Ascending aorta (tissue), 2 donors: ENCODE results near the gene EPHA8. TPM values are rescaled to one million over a fixed set of nuclear protein-coding genes. Genes with fewer than 3 reads are reported as not detected.

Source experiments
- DNase-seq, 2 donors: peaks; one replicate each; pipeline ENCODE4 v3.0.0-alpha.2; 2019; ENCODE audit warnings: low spot score in 2 of 2
- H3K27ac ChIP-seq, 2 donors: fragments of 200-600 bp; sonication (generic); one replicate each; pipeline ENCODE4 v1.5.1; 2016 to 2017; ENCODE audit warnings: mild to moderate bottlenecking in 1 of 2
- H3K27me3 ChIP-seq: fragments of 200-600 bp; sonication (generic); one replicate; pipeline ENCODE4 v1.5.1; 2017
- H3K36me3 ChIP-seq, 2 donors: fragments of 200-600 bp; sonication (generic); one replicate each; pipeline ENCODE4 v1.5.1; 2016
- H3K4me1 ChIP-seq, 2 donors: fragments of 200-600 bp; sonication (generic); one replicate each; pipeline ENCODE4 v1.5.1; 2016 to 2017; ENCODE audit warnings: mild to moderate bottlenecking in 1 of 2
- H3K4me3 ChIP-seq, 2 donors: fragments of 200-600 bp; sonication (generic); one replicate each; pipeline ENCODE4 v1.5.1; 2016 to 2017; ENCODE audit warnings: mild to moderate bottlenecking in 1 of 2
- H3K9me3 ChIP-seq, 2 donors: fragments of 200-600 bp; sonication (generic); one replicate each; pipeline ENCODE4 v1.5.1; 2016
- intact Hi-C: fragments of 100-400 bp; cut with DNase I; formaldehyde crosslinking; loops from one replicate; pipeline ENCODE4 v1.15.1; 2023
- total RNA-seq: library from RNA; depleted of rRNA; stranded (reverse); fragments of >200 nt; gene quantifications from one replicate; pipeline ENCODE4 v1.1.0, GENCODE V29; 2016
- TF ChIP-seq, protein P1 (sequence below), 3 experiments: fragments of 200-600 bp in 2 of 3; fragments of 450-650 bp in 1 of 3; sonication (generic) in 2 of 3; IDR thresholded peaks; one replicate each; pipeline ENCODE4 v1.5.1; 2016 to 2019; ENCODE audit warnings: antibody characterized with exemption in 3 of 3, mild to moderate bottlenecking in 1 of 3, moderate library complexity in 1 of 3

EPHA8 gene
- total RNA-seq, 1 donor from 2014 or later: not detected

DNA sequence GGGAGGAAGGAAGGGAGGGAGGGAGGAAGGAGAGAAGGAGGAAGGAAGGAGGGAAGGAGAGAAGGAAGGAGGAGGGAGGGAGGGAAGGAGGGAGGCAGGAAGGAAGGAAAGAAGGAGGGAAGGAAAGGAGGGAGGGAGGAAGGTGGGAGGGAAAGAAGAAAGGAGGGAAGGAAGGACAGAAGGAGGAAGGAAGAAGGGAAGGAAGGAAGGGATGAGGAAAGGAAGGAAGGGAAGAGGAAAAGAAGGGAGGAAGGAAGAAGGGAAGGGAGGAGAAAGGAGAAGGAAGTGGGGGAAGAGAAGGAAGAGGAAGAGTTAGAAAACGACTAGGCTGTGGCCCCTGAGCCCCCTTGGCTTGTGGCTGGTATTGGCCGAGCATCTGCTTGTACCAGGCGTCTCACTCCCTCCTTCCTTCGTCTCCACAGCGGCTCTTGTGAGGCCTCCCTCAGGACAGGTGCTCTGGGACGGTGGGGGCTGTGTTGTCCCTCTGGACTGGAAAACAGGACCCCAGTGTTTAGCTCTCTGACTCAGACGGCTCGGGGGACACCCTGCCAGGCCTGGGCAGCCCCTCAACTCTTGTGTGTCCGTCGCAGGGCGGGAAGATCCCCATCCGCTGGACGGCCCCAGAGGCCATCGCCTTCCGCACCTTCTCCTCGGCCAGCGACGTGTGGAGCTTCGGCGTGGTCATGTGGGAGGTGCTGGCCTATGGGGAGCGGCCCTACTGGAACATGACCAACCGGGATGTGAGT is 37.0 kb downstream of the EPHA8 start:
- intact Hi-C loops: no loop called here
- no peaks in the 10 kb centered on the region for H3K36me3 ChIP-seq
- H3K9me3 ChIP-seq: no peaks in the 10 kb centered on the region
- H3K4me1 ChIP-seq: no peaks in the 10 kb centered on the region
- peaks cover 3% of the 10 kb centered on the region for H3K27me3 ChIP-seq
- TF ChIP-seq, protein P1, sequence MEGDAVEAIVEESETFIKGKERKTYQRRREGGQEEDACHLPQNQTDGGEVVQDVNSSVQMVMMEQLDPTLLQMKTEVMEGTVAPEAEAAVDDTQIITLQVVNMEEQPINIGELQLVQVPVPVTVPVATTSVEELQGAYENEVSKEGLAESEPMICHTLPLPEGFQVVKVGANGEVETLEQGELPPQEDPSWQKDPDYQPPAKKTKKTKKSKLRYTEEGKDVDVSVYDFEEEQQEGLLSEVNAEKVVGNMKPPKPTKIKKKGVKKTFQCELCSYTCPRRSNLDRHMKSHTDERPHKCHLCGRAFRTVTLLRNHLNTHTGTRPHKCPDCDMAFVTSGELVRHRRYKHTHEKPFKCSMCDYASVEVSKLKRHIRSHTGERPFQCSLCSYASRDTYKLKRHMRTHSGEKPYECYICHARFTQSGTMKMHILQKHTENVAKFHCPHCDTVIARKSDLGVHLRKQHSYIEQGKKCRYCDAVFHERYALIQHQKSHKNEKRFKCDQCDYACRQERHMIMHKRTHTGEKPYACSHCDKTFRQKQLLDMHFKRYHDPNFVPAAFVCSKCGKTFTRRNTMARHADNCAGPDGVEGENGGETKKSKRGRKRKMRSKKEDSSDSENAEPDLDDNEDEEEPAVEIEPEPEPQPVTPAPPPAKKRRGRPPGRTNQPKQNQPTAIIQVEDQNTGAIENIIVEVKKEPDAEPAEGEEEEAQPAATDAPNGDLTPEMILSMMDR (IDR thresholded peaks at IDR 0.05): no peak
- DNase-seq: no peak
- no peak overlapping the region for H3K4me3 ChIP-seq
- no peak overlapping the region for H3K27ac ChIP-seq

GRCh38 chr1:22600817-22601605 is 37.7 kb downstream of the EPHA8 start:
- Histone ChIP-seq H3K27me3 (peaks cover 3% of the 10 kb centered on the region), H3K4me1 (no peaks in the 10 kb centered on the region), H3K9me3 (no peaks in the 10 kb centered on the region), H3K4me3 (no peak overlapping the region), H3K36me3 (no peaks in the 10 kb centered on the region), H3K27ac (no peak overlapping the region)
- intact Hi-C loops: no loop called here
- DNase-seq: no peak
- TF ChIP-seq, protein P1 (IDR thresholded peaks at IDR 0.05): no peak

- no peak for DNase-seq
- Histone ChIP-seq H3K4me1 (no peaks in the 10 kb centered on the region), H3K4me3 (no peak overlapping the region), H3K27me3 (peaks cover 3% of the 10 kb centered on the region), H3K9me3 (no peaks in the 10 kb centered on the region), H3K36me3 (no peaks in the 10 kb centered on the region), H3K27ac (no peak overlapping the region)
- intact Hi-C loops: no loop called here
- TF ChIP-seq, protein P1 (IDR thresholded peaks at IDR 0.05): no peak
Observed at GRCh38 chr1:22601610-22602009, 38.3 kb downstream of the EPHA8 start.

DNA sequence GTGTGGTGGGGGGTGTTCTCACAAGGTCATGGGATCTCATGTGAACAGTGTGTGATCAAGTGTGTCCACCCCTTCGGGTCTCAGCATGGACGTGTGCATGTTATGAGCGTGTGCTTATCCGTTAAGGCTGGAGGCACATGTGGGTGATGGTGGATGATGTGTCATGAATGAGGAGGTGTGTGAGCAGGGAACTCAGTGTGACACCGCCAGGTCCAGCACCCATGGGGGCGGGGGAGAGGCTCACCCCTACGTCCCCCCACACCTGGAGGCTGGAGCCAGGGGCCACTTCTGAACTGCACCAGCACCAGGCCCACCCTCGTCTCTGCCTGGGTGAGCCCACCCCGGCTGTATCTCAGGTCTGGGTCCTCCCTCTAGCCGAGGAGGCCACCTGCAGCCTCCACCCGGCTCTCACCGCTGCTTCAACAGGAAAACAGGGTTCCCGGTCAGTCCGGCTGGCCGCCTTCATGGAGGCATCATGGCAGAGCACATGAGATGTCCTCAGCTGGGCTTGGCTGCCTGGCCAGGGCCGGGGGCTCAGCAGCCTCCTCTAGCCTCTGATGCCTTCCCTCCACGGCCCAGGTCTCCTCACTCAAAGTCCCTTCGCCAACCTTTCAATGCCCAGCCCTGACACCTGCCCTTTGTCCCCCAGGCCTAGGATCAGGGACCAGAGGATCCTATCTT is 38.9 kb downstream of the EPHA8 start:
- H3K27ac ChIP-seq: no peak overlapping the region
- H3K36me3 ChIP-seq: no peaks in the 10 kb centered on the region
- H3K9me3 ChIP-seq: no peaks in the 10 kb centered on the region
- TF ChIP-seq, protein P1 (IDR thresholded peaks at IDR 0.05): no peak
- no peaks in the 10 kb centered on the region for H3K4me1 ChIP-seq
- no peak for DNase-seq
- H3K4me3 ChIP-seq: no peak overlapping the region
- intact Hi-C loops: no loop called here
- peaks cover 3% of the 10 kb centered on the region for H3K27me3 ChIP-seq

DNA sequence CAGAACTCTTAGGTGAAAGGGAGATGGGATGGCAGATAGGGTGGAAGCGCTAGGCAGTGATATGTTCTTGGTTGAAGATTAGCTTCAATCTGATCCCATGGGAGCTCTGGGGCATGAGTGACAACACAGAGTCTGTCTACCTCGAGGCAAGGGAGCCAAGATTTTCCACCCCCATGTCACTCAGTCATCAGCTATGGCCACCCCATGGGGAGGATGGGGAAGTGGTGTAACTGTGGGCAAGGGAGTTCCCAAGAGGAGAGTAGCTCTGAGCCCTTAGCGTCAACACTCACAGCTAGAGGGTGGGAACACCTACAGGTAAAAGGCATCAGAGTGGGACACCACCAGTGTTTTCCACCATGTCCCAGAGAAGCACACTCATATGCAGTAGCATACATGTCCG is 42.9 kb downstream of the EPHA8 start:
- TF ChIP-seq, protein P1 (IDR thresholded peaks at IDR 0.05): no peak

More for the DNA sequence above, 42.9 kb downstream of the EPHA8 start:
- intact Hi-C loops: no loop called here
- H3K4me1 ChIP-seq: no peaks in the 10 kb centered on the region
- no peak overlapping the region for H3K4me3 ChIP-seq
- H3K27ac ChIP-seq: no peak overlapping the region
- H3K9me3 ChIP-seq: no peaks in the 10 kb centered on the region
- no peak for DNase-seq
- peaks cover 3% of the 10 kb centered on the region for H3K27me3 ChIP-seq
- H3K36me3 ChIP-seq: no peaks in the 10 kb centered on the region
